Endothelial cell of umbilical vein (primary cell): ENCODE data around the gene CCDC12. TPM values are rescaled to one million over a fixed set of nuclear protein-coding genes. Genes with fewer than 3 reads are reported as not detected.

Source experiments
- BruUV-seq: library from RNA; stranded (reverse); fragments of 400-500 nt; replicated peaks from 2 replicates; lab custom pipeline; 2021; lab: Mats Ljungman, UMichigan
- CTCF ChIA-PET: fragments of 300-600, 350-600 bp; sonication (Branson Sonifier 250); formaldehyde crosslinking; loops from one replicate; lab custom pipeline; 2021; ENCODE audit warnings: antibody characterized with exemption, inconsistent platforms; lab: Charles Lee
- POLR2A ChIA-PET: fragments of 300-600, 350-600 bp; sonication (Branson Sonifier 250); formaldehyde crosslinking; loops from one replicate; lab custom pipeline; 2021; ENCODE audit warnings: antibody characterized with exemption, inconsistent platforms; lab: Charles Lee
- DNase-seq: peaks from one replicate; pipeline ENCODE4 v3.0.0-alpha.2; 2011; ENCODE audit warnings: low read depth, low spot score
- FAIRE-seq: peaks from 2 replicates; lab custom pipeline; 2011; peaks lifted over from hg19 to GRCh38; lab: Jason Lieb, UNC
- H2AFZ ChIP-seq: 2 replicates; pipeline ENCODE4 v1.6.0; 2012; ENCODE audit warnings: low read depth, low read length, control low read depth, inconsistent platforms
- H3K27ac ChIP-seq: 2 replicates; pipeline ENCODE4 v1.5.1; 2011; ENCODE audit warnings: low read depth, mild to moderate bottlenecking, control low read depth, low read length, moderate library complexity; ENCODE audit not compliant: insufficient read depth
- H3K27me3 ChIP-seq, 2 experiments: 2 replicates each; pipeline versions ENCODE4 v1.6.0 to v1.6.1; 2011; ENCODE audit warnings: low read length in 2 of 2, mixed read lengths in 1 of 2; ENCODE audit not compliant: control insufficient read depth in 2 of 2, insufficient read depth in 2 of 2
- H3K36me3 ChIP-seq, 2 experiments: 2 replicates in 1 of 2; 3 replicates in 1 of 2; pipeline ENCODE4 v1.5.1; 2011; ENCODE audit warnings: low read length in 2 of 2, mild to moderate bottlenecking in 1 of 2, moderate library complexity in 1 of 2; ENCODE audit not compliant: control insufficient read depth in 2 of 2, insufficient read depth in 2 of 2; ENCODE audit errors: extremely low read depth in 1 of 2
- H3K4me1 ChIP-seq: 3 replicates; pipeline ENCODE4 v1.5.1; 2011; ENCODE audit warnings: mild to moderate bottlenecking, low read length; ENCODE audit not compliant: control insufficient read depth, insufficient read depth; ENCODE audit errors: extremely low read depth
- H3K4me2 ChIP-seq: 2 replicates; pipeline ENCODE4 v1.6.1; 2011; ENCODE audit warnings: low read length, control low read depth, mixed read lengths; ENCODE audit not compliant: insufficient read depth
- H3K4me3 ChIP-seq, 3 experiments: fragments of 200-600 bp in 1 of 3; sonication (generic), shearing (Covaris generic) in 1 of 3; replicated peaks in 1 of 3; 2 replicates each; pipeline ENCODE4 v1.5.1; 2011 to 2016; ENCODE audit warnings: control low read depth in 3 of 3, low read length in 3 of 3, mild to moderate bottlenecking in 2 of 3, inconsistent platforms in 1 of 3, low read depth in 1 of 3, moderate library complexity in 1 of 3; ENCODE audit not compliant: insufficient read depth in 1 of 3
- H3K79me2 ChIP-seq: 2 replicates; pipeline ENCODE4 v1.6.0; 2012; ENCODE audit warnings: low read length, inconsistent platforms; ENCODE audit not compliant: control insufficient read depth, insufficient read depth
- H3K9ac ChIP-seq: replicated peaks from 2 replicates; pipeline ENCODE3; 2011; ENCODE audit warnings: low read length, control low read depth; ENCODE audit not compliant: insufficient read depth; ENCODE audit errors: extremely low read depth
- H3K9me1 ChIP-seq: replicated peaks from 3 replicates; pipeline ENCODE4 v1.6.0; 2011; ENCODE audit warnings: mild to moderate bottlenecking, low read length; ENCODE audit not compliant: control insufficient read depth, insufficient read depth; ENCODE audit errors: extremely low read depth
- H3K9me3 ChIP-seq: replicated peaks from 2 replicates; pipeline ENCODE4 v1.5.1; 2012; ENCODE audit warnings: low read length, inconsistent platforms; ENCODE audit not compliant: control insufficient read depth, insufficient read depth
- H4K20me1 ChIP-seq: replicated peaks from 2 replicates; pipeline ENCODE3; 2011; ENCODE audit warnings: mild to moderate bottlenecking, low read length; ENCODE audit not compliant: control insufficient read depth, insufficient read depth; ENCODE audit errors: extremely low read depth
- CTCF ChIP-seq, 2 donors: IDR thresholded peaks; 1 replicate in 1 of 2; 2 replicates in 1 of 2; pipeline ENCODE4 v1.5.1; 2011; ENCODE audit warnings: low read length in 2 of 2, mild to moderate bottlenecking in 2 of 2, moderate library complexity in 2 of 2, control low read depth in 1 of 2, inconsistent platforms in 1 of 2, low read depth in 1 of 2; ENCODE audit not compliant: insufficient read depth in 1 of 2; ENCODE audit errors: extremely low read depth in 1 of 2
- GATA2 ChIP-seq: IDR thresholded peaks from 2 replicates; pipeline ENCODE4 v1.7.0; 2011; ENCODE audit warnings: low read depth, mild to moderate bottlenecking, moderate library complexity, mixed read lengths, low read length; ENCODE audit not compliant: insufficient read length, insufficient read depth
- MAX ChIP-seq: IDR thresholded peaks from 2 replicates; pipeline ENCODE4 v1.6.1; 2011; ENCODE audit not compliant: insufficient read depth, insufficient read length
- MYC ChIP-seq: IDR thresholded peaks from one replicate; pipeline ENCODE4 v1.6.1; 2011; ENCODE audit warnings: mild to moderate bottlenecking, low read depth, low read length
- POLR2A ChIP-seq: IDR thresholded peaks from 2 replicates; pipeline ENCODE4 v1.6.1; 2012; ENCODE audit warnings: low read depth, mild to moderate bottlenecking, control low read depth, low read length
- dilution Hi-C: fragments of 300-500 bp; cut with MboI; formaldehyde crosslinking; loops from one replicate; pipeline ENCODE4 v1.15.0; 2019; ENCODE audit warnings: low sequenced_read_pairs; ENCODE audit not compliant: extremely low pct_ligation_motif_present
- intact Hi-C: fragments of 100-400 bp; cut with micrococcal nuclease; formaldehyde crosslinking; loops from one replicate; pipeline ENCODE4 v1.10.0; 2022
- polyA plus RNA-seq, 4 experiments: library from polyadenylated mRNA; depleted of rRNA in 3 of 4; stranded (reverse) in 3 of 4; unstranded in 1 of 4; fragments of >200 nt; gene quantifications; 2 replicates each; pipeline versions ENCODE4 v1.2.1 to v1.2.3, GENCODE V29; 2011 to 2012; ENCODE audit warnings: missing spikeins in 1 of 4
- total RNA-seq: library from RNA; stranded (reverse); gene quantifications from 2 replicates; pipeline ENCODE4 v1.2.3, GENCODE V29; 2021

CCDC12 gene
- total and polyA plus RNA-seq, 2 donors (not counting 3 experiments of a cell fraction or from before 2014, with no cell fraction given) = 35.1 to 50.5 TPM

- H4K20me1 ChIP-seq = no peaks in the 10 kb centered on the region
- dilution Hi-C loops = no loop called here
- no peak overlapping the region for H2AFZ ChIP-seq
- H3K79me2 ChIP-seq = no peaks in the 10 kb centered on the region
- no peaks in the 10 kb centered on the region for H3K9me1 ChIP-seq
- H3K36me3 ChIP-seq = peaks cover 0 to 23% of the 10 kb centered on the region in 2 experiments
- no peak for FAIRE-seq
- intact Hi-C loops = loop anchor here (2.0 kb wide), 2 partner anchors 30 to 316 kb away; partner anchors contain the start of gene NBEAL2
- no peaks in the 10 kb centered on the region for H3K9me3 ChIP-seq
- H3K4me3 ChIP-seq = no peak overlapping the region
- H3K27ac ChIP-seq = no peak overlapping the region
- no peak for DNase-seq
- POLR2A ChIA-PET = no interaction called here
- no peaks in the 10 kb centered on the region for H3K27me3 ChIP-seq
- no TSS peak for BruUV-seq
- CTCF ChIA-PET = interaction anchor here (0.5 to 2.0 kb wide), 3 partner anchors 16 to 312 kb away, joined by 3 to 7 read pairs (median 3); no protein-coding TSS in a partner anchor
- no peak overlapping the region for H3K9ac ChIP-seq
- peaks cover 6% of the 10 kb centered on the region for H3K4me1 ChIP-seq
- TF ChIP-seq POLR2A (no peak), MYC (no peak), CTCF (IDR thresholded peaks at IDR 0.05; ENCODE audit: extremely low read depth in 1 of 2, insufficient read depth in 1 of 2, low read depth in 1 of 2, low read length in 2 of 2) (no peak), MAX (no peak), GATA2 (no peak)
- peak overlapping the region; percentile 21 for H3K4me2 ChIP-seq
Observed at GRCh38 chr3:47008234-47008796, 31.8 kb upstream of the CCDC12 start.
